ENCODE data around the gene TPCN2. TPM values are rescaled to one million over a fixed set of nuclear protein-coding genes. Genes with fewer than 3 reads are reported as not detected.
A peak's percentile ranks its signal among the peaks of the same experiment; 100 is the strongest.

Gene TPCN2
- polyA plus RNA-seq, 3 donors, result 29.3 to 52.8 (median 31.5) TPM

GRCh38 chr11:69145050-69145380 lies 96.3 kb downstream of the TPCN2 start:
- Histone ChIP-seq H3K4me3 (replicated peaks in 1 of 3; ENCODE audit: low read depth in 2 of 3, low read length in 3 of 3) (no peak overlapping the region), H3K27ac (ENCODE audit: low read depth in 1 of 2, low read length in 2 of 2) (no peak overlapping the region), H3K4me2 (replicated peaks; ENCODE audit: extremely low read depth, low read length, poor library complexity, severe bottlenecking) (no peak overlapping the region), H3K9ac (ENCODE audit: insufficient read depth, low read length, poor library complexity, severe bottlenecking) (no peak overlapping the region), H3K36me3 (replicated peaks in 1 of 2; ENCODE audit: control insufficient read depth in 1 of 2, insufficient read depth in 2 of 2, low read length in 2 of 2) (no peaks in the 10 kb centered on the region), H3K27me3 (ENCODE audit: control insufficient read depth in 2 of 2, insufficient read depth in 2 of 2, low read length in 2 of 2) (no peaks in the 10 kb centered on the region), H4K20me1 (ENCODE audit: insufficient read depth, low read length) (no peaks in the 10 kb centered on the region), H3K9me3 (replicated peaks in 1 of 2; ENCODE audit: control insufficient read depth in 1 of 2, insufficient read depth in 1 of 2, low read length in 2 of 2) (peaks cover 17 to 43% of the 10 kb centered on the region in 2 donors), H3K4me1 (ENCODE audit: control insufficient read depth in 1 of 2, insufficient read depth in 2 of 2, low read length in 2 of 2) (no peaks in the 10 kb centered on the region), H3K79me2 (ENCODE audit: insufficient read depth, low read length) (no peaks in the 10 kb centered on the region), H2AFZ (ENCODE audit: insufficient read depth, low read depth, low read length, poor library complexity, severe bottlenecking) (no peak overlapping the region)
- peaks cover 17 to 44% (median 39%) of the 10 kb centered on the region in 7 donors for H3K9me3 Mint-ChIP-seq
- H3K36me3 Mint-ChIP-seq, result no peaks in the 10 kb centered on the region
- TF ChIP-seq CTCF (IDR thresholded peaks at IDR 0.05), result no peak
- no peak overlapping the region for H3K4me3 Mint-ChIP-seq
- peaks cover 1 to 6% (median 5%) of the 10 kb centered on the region in 3 donors for H3K27me3 Mint-ChIP-seq (ENCODE audit: low read depth in 3 of 3)
- intact Hi-C loops (cut with micrococcal nuclease), result no loop called here
- no peak overlapping the region for H3K27ac Mint-ChIP-seq
- peaks cover 6% of the 10 kb centered on the region for H3K4me1 Mint-ChIP-seq
- no peak for DNase-seq
- no CpG with 5 or more reads among the region's 4 CpGs for WGBS (ENCODE audit: insufficient coverage)

- no peak overlapping the region for H3K9ac ChIP-seq (ENCODE audit: insufficient read depth, low read length, poor library complexity, severe bottlenecking)
- no peak overlapping the region for H3K4me2 ChIP-seq (replicated peaks; ENCODE audit: extremely low read depth, low read length, poor library complexity, severe bottlenecking)
- no peaks in the 10 kb centered on the region for H3K36me3 Mint-ChIP-seq
- no peaks in the 10 kb centered on the region for H3K79me2 ChIP-seq (ENCODE audit: insufficient read depth, low read length)
- peaks cover 19 to 39% (median 36%) of the 10 kb centered on the region in 7 donors for H3K9me3 Mint-ChIP-seq
- no peak overlapping the region for H3K27ac ChIP-seq (ENCODE audit: low read depth in 1 of 2, low read length in 2 of 2)
- peak overlapping the region in 1 of 7 donors; percentile 47 for H3K27ac Mint-ChIP-seq
- TF ChIP-seq CTCF (IDR thresholded peaks at IDR 0.05), result no peak
- H4K20me1 ChIP-seq (ENCODE audit: insufficient read depth, low read length), result no peaks in the 10 kb centered on the region
- H3K4me3 ChIP-seq (replicated peaks in 1 of 3; ENCODE audit: low read depth in 2 of 3, low read length in 3 of 3), result no peak overlapping the region
- H3K36me3 ChIP-seq (replicated peaks in 1 of 2; ENCODE audit: control insufficient read depth in 1 of 2, insufficient read depth in 2 of 2, low read length in 2 of 2), result no peaks in the 10 kb centered on the region
- intact Hi-C loops (cut with micrococcal nuclease), result no loop called here
- no peaks in the 10 kb centered on the region for H3K4me1 ChIP-seq (ENCODE audit: control insufficient read depth in 1 of 2, insufficient read depth in 2 of 2, low read length in 2 of 2)
- peaks cover 17 to 39% of the 10 kb centered on the region in 2 donors for H3K9me3 ChIP-seq (replicated peaks in 1 of 2; ENCODE audit: control insufficient read depth in 1 of 2, insufficient read depth in 1 of 2, low read length in 2 of 2)
- H3K4me3 Mint-ChIP-seq, result no peak overlapping the region
- H3K27me3 Mint-ChIP-seq (ENCODE audit: low read depth in 3 of 3), result peaks cover 3 to 8% (median 7%) of the 10 kb centered on the region in 3 donors
- H3K4me1 Mint-ChIP-seq, result no peaks in the 10 kb centered on the region
- 95% methylated on average over 13 of the region's 13 CpGs for WGBS (ENCODE audit: insufficient coverage)
- no peak for DNase-seq
- no peak overlapping the region for H2AFZ ChIP-seq (ENCODE audit: insufficient read depth, low read depth, low read length, poor library complexity, severe bottlenecking)
- H3K27me3 ChIP-seq (ENCODE audit: control insufficient read depth in 2 of 2, insufficient read depth in 2 of 2, low read length in 2 of 2), result no peaks in the 10 kb centered on the region
Observed at GRCh38 chr11:69148377-69148762, 99.6 kb downstream of the TPCN2 start.
